ENCODE measurements around the gene NLRP9.

DNA sequence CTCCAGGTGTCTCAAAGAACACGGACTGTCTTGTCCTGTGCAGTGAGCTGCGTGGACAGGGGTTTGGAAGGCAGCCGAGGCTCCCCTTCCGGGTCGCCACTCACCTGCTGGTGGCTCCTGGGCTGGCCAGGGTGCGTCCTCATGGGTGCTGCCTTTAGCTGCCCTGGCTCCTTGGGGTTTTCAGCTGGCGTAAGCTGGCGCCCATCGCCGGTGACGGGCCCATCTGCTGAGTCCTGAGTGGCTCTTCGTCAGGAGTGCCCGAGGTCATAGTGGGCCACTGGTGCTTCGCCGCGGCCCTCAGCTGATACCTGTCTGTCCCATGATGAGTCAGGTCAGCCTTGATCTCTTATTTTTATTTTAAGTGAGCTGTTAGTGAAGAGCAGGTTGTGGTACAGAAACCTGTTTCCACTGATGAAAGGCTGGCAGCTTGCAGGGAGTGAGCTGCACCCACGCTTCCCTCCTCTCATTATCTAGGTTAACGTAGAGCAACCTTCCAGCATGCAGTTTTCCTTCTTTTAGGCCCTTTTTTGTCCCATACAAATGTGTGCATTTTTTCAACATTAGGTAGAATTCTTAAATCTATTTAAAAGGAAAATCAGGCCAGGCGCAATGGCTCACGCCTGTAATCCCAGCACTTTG lies 44.7 kb downstream of the NLRP9 start:
- TF ChIP-seq, protein P1, sequence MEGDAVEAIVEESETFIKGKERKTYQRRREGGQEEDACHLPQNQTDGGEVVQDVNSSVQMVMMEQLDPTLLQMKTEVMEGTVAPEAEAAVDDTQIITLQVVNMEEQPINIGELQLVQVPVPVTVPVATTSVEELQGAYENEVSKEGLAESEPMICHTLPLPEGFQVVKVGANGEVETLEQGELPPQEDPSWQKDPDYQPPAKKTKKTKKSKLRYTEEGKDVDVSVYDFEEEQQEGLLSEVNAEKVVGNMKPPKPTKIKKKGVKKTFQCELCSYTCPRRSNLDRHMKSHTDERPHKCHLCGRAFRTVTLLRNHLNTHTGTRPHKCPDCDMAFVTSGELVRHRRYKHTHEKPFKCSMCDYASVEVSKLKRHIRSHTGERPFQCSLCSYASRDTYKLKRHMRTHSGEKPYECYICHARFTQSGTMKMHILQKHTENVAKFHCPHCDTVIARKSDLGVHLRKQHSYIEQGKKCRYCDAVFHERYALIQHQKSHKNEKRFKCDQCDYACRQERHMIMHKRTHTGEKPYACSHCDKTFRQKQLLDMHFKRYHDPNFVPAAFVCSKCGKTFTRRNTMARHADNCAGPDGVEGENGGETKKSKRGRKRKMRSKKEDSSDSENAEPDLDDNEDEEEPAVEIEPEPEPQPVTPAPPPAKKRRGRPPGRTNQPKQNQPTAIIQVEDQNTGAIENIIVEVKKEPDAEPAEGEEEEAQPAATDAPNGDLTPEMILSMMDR (IDR thresholded peaks at IDR 0.05; ENCODE audit: insufficient read depth, low read length, poor library complexity, severe bottlenecking): no peak
- TF ChIP-seq EZH2phosphoT487 (conservative IDR thresholded peaks at IDR 0.05; ENCODE audit: low read length): no peak
